GM12873 (cell line): Measurements from ENCODE around the gene GABBR2.

Experiments
- CTCF ChIP-seq: IDR thresholded peaks from 2 replicates; pipeline ENCODE4 v1.5.1; 2012; ENCODE audit warnings: low read depth, mild to moderate bottlenecking, moderate library complexity, low read length, control low read depth; ENCODE audit not compliant: insufficient read depth; ENCODE audit errors: missing control alignments

The GABBR2 gene

GRCh38 chr9:98569491-98569890, 139.2 kb downstream of the GABBR2 start:
- no peak for TF ChIP-seq CTCF

GRCh38 chr9:98568909-98569469, 139.7 kb downstream of the GABBR2 start:
- no peak for TF ChIP-seq CTCF

- TF ChIP-seq CTCF = no peak
Measured at GRCh38 chr9:98568234-98568908, 140.4 kb downstream of the GABBR2 start.

- TF ChIP-seq CTCF = no peak
Measured at GRCh38 chr9:98567540-98568233, 141.0 kb downstream of the GABBR2 start.

GRCh38 chr9:98565152-98566135, 143.3 kb downstream of the GABBR2 start:
- no peak for TF ChIP-seq CTCF

- TF ChIP-seq CTCF = no peak
Measured at GRCh38 chr9:98564714-98565113, 144.0 kb downstream of the GABBR2 start.
